GM12872 (cell line): ENCODE data around the gene MSS51.

Source experiments
- CTCF ChIP-seq: IDR thresholded peaks from 3 replicates; pipeline ENCODE4 v1.5.1; 2011; ENCODE audit warnings: low read depth, mild to moderate bottlenecking, low read length, moderate library complexity; ENCODE audit not compliant: insufficient read depth

The MSS51 gene

GRCh38 chr10:73433538-73433867 is at the start of gene MSS51:
TSS of gene MSS51 (minus strand) at chr10:73433561. CDS start at chr10:73428284, 5,277 bp downstream.
- TF ChIP-seq CTCF = no peak

- TF ChIP-seq CTCF = no peak
Measured at GRCh38 chr10:73480158-73480557, 46.8 kb upstream of the MSS51 start.

- TF ChIP-seq CTCF = no peak
Measured at GRCh38 chr10:73478636-73479035, 45.3 kb upstream of the MSS51 start.

GRCh38 chr10:73471226-73471625 is 37.9 kb upstream of the MSS51 start:
- no peak for TF ChIP-seq CTCF

- TF ChIP-seq CTCF = no peak
Measured at GRCh38 chr10:73469579-73469978, 36.2 kb upstream of the MSS51 start.

- no peak for TF ChIP-seq CTCF
Measured at GRCh38 chr10:73467206-73467605, 33.8 kb upstream of the MSS51 start.

- no peak for TF ChIP-seq CTCF
Measured at GRCh38 chr10:73465978-73466726, 32.8 kb upstream of the MSS51 start.

GRCh38 chr10:73460897-73461296 is 27.5 kb upstream of the MSS51 start:
- no peak for TF ChIP-seq CTCF
